PC-3 (cell line): Measurements from ENCODE around the gene USP21. TPM values are rescaled to one million over a fixed set of nuclear protein-coding genes. Genes with fewer than 3 reads are reported as not detected.

Source experiments
- ATAC-seq: fragments of 200-7000 bp; cut with Tn5 transposase; 2 replicates; pipeline ENCODE4 v1.9.1; 2020; ENCODE audit warnings: mild to moderate bottlenecking, moderate library complexity
- BruUV-seq: library from RNA; stranded (reverse); fragments of 400-500 nt; replicated peaks from 2 replicates; lab custom pipeline; 2021; lab: Mats Ljungman, UMichigan
- CTCF ChIA-PET: fragments of 300-600 bp; sonication (Branson Sonifier 250); formaldehyde crosslinking; loops from one replicate; lab custom pipeline; 2022; ENCODE audit warnings: antibody characterized with exemption; lab: Charles Lee
- POLR2A ChIA-PET: fragments of 300-600 bp; sonication (Branson Sonifier 250); formaldehyde crosslinking; loops from one replicate; lab custom pipeline; 2022; ENCODE audit warnings: antibody characterized with exemption; ENCODE audit not compliant: unreplicated experiment; lab: Charles Lee
- DNase-seq: peaks from one replicate; pipeline ENCODE4 v3.0.0-alpha.2; 2015
- H2AFZ ChIP-seq: fragments of 300-600 bp; sonication (generic); 2 replicates; pipeline ENCODE4 v1.6.0; 2016; ENCODE audit warnings: antibody characterized with exemption, low read length
- H3F3A ChIP-seq: fragments of 300-600 bp; sonication (generic); one replicate; pipeline ENCODE4 v1.6.0; 2017; ENCODE audit warnings: antibody characterized with exemption, low read length, control low read depth, mild to moderate bottlenecking; ENCODE audit not compliant: unreplicated experiment
- H3K27ac ChIP-seq: fragments of 300-600 bp; sonication (generic); 2 replicates; pipeline ENCODE4 v1.5.1; 2016; ENCODE audit warnings: mild to moderate bottlenecking, low read length
- H3K27me3 ChIP-seq: fragments of 300-600 bp; sonication (generic); 2 replicates; pipeline ENCODE4 v1.6.1; 2016; ENCODE audit warnings: low read length, mixed read lengths
- H3K36me3 ChIP-seq: fragments of 300-600 bp; sonication (generic); 2 replicates; pipeline ENCODE4 v1.6.1; 2016; ENCODE audit warnings: low read depth, mixed run types, low read length, mixed read lengths
- H3K4me1 ChIP-seq: fragments of 300-600 bp; sonication (generic); 2 replicates; pipeline ENCODE4 v1.5.1; 2016; ENCODE audit warnings: low read length; ENCODE audit not compliant: insufficient read depth
- H3K4me2 ChIP-seq: fragments of 300-600 bp; sonication (generic); 2 replicates; pipeline ENCODE4 v1.6.0; 2016; ENCODE audit warnings: low read length
- H3K4me3 ChIP-seq: fragments of 300-600 bp; sonication (generic); 2 replicates; pipeline ENCODE4 v1.5.1; 2016; ENCODE audit warnings: mild to moderate bottlenecking, low read length, mixed read lengths
- H3K79me2 ChIP-seq: fragments of 300-600 bp; sonication (generic); 2 replicates; pipeline ENCODE4 v1.6.1; 2017; ENCODE audit warnings: low read length, mixed read lengths
- H3K9ac ChIP-seq: fragments of 300-600 bp; sonication (generic); 2 replicates; pipeline ENCODE4 v1.6.0; 2016; ENCODE audit warnings: mild to moderate bottlenecking, low read length
- H3K9me2 ChIP-seq: fragments of 300-600 bp; sonication (generic); replicated peaks from 2 replicates; pipeline ENCODE4 v1.6.1; 2016; ENCODE audit warnings: mixed run types, low read length, mixed read lengths
- H3K9me3 ChIP-seq: fragments of 300-600 bp; sonication (generic); 2 replicates; pipeline ENCODE4 v1.6.1; 2016; ENCODE audit warnings: low read length, mixed read lengths
- H4K20me1 ChIP-seq: fragments of 300-600 bp; sonication (generic); 2 replicates; pipeline ENCODE4 v1.6.1; 2016; ENCODE audit warnings: low read length, mixed read lengths
- EZH2 ChIP-seq: fragments of 300-600 bp; sonication (generic); IDR thresholded peaks from one replicate; pipeline ENCODE4 v1.6.1; 2017; ENCODE audit warnings: antibody characterized with exemption, mild to moderate bottlenecking, low read length; ENCODE audit not compliant: unreplicated experiment
- EZH2phosphoT487 ChIP-seq: fragments of 300-600 bp; sonication (generic); IDR thresholded peaks from 2 replicates; pipeline ENCODE4 v1.6.1; 2018; ENCODE audit warnings: mild to moderate bottlenecking, antibody characterized with exemption, low read length, borderline replicate concordance
- intact Hi-C: fragments of 100-400 bp; cut with micrococcal nuclease; formaldehyde crosslinking; loops from 2 replicates; pipeline ENCODE4 v1.9.0; 2023
- total RNA-seq: library from RNA; depleted of rRNA; stranded (reverse); fragments of >200 nt; gene quantifications from 2 replicates; pipeline ENCODE4 v1.2.3, GENCODE V29; 2014; rRNA removed
- TF ChIP-seq, protein P1 (sequence below): fragments of 300-600 bp; sonication (generic); conservative IDR thresholded peaks from 2 replicates; pipeline ENCODE4 v1.5.1; 2017; ENCODE audit warnings: antibody characterized with exemption, low read depth, mild to moderate bottlenecking, low read length

USP21 gene
- total RNA-seq, 1 experiment from 2014 or later = 20.6 TPM

DNA sequence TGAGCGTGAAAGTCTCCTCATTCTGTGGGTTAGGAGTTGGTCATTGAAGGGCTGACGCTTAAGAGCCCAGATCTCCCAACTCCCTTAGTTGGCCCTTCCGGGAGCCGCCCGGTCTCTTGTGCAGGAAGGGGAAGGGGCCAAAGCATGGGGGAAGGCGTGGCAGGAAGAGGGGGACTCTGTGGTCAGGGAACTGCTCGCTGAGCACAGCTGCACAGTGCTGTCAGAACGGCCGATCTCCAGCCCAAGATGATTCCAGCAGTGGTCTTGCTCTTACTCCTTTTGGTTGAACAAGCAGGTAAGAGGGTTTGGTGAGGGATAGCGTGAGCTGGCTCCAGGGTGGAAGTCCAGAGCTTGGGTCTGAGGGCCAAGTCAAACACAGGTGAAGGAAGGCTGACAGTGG is 55.8 kb downstream of the USP21 start, which contains the start of gene FCER1G:
FCER1G (plus strand) TSS at position 220 of the 400 bp plus-strand sequence; CDS start at position 247, 27 bp downstream.
- ATAC-seq (no peak), DNase-seq (no peak)
- no peaks in the 10 kb centered on the region for H3K9me3 ChIP-seq
- no peak within 1 kb of the TSS for H2AFZ ChIP-seq
- H3K4me3 ChIP-seq = no peak within 1 kb of the TSS
- no TSS peak for BruUV-seq
- no peak within 1 kb of the TSS for H3K27ac ChIP-seq
- CTCF ChIA-PET = no interaction called here
- H3K4me2 ChIP-seq = no peak within 1 kb of the TSS
- H3K9me2 ChIP-seq = no peaks in the 10 kb centered on the region
- no peak within 1 kb of the TSS for H3K9ac ChIP-seq
- no peaks in the 10 kb centered on the region for H3K4me1 ChIP-seq
- H3K79me2 ChIP-seq = no peaks in the 10 kb centered on the region
- H3K36me3 ChIP-seq = peaks cover 45% of the 10 kb centered on the region
- no peaks in the 10 kb centered on the region for H3F3A ChIP-seq
- TF ChIP-seq, protein P1, sequence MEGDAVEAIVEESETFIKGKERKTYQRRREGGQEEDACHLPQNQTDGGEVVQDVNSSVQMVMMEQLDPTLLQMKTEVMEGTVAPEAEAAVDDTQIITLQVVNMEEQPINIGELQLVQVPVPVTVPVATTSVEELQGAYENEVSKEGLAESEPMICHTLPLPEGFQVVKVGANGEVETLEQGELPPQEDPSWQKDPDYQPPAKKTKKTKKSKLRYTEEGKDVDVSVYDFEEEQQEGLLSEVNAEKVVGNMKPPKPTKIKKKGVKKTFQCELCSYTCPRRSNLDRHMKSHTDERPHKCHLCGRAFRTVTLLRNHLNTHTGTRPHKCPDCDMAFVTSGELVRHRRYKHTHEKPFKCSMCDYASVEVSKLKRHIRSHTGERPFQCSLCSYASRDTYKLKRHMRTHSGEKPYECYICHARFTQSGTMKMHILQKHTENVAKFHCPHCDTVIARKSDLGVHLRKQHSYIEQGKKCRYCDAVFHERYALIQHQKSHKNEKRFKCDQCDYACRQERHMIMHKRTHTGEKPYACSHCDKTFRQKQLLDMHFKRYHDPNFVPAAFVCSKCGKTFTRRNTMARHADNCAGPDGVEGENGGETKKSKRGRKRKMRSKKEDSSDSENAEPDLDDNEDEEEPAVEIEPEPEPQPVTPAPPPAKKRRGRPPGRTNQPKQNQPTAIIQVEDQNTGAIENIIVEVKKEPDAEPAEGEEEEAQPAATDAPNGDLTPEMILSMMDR = no peak
- TF ChIP-seq EZH2 = no peak
- TF ChIP-seq EZH2phosphoT487 = no peak
- POLR2A ChIA-PET = no interaction called here
- intact Hi-C loops = no loop called here
- H3K27me3 ChIP-seq = no peaks in the 10 kb centered on the region
- H4K20me1 ChIP-seq = no peaks in the 10 kb centered on the region

Other genes starting within 250 kb of the USP21 start
- gene ITLN2, start 204.7 kb upstream of the USP21 start, total RNA-seq = not detected in 2 replicates
- gene F11R, start 138.3 kb upstream of the USP21 start, total RNA-seq = 69.2 and 81.5 TPM in 2 replicates
- gene TSTD1, start 120.5 kb upstream of the USP21 start, total RNA-seq = 10.2 and 16.5 TPM in 2 replicates
- gene USF1, start 113.5 kb upstream of the USP21 start, total RNA-seq = 111 and 113 TPM in 2 replicates
- gene ARHGAP30, start 89.6 kb upstream of the USP21 start, total RNA-seq = 0.12 and 0.55 TPM in 2 replicates
- 6.8 and 7.0 TPM in 2 replicates for gene NECTIN4, start 69.9 kb upstream of the USP21 start, total RNA-seq
- gene KLHDC9, start 61.1 kb upstream of the USP21 start, total RNA-seq = 3.2 and 3.3 TPM in 2 replicates
- 174 and 197 TPM in 2 replicates for gene PFDN2, start 41.5 kb upstream of the USP21 start, total RNA-seq
- 18.1 and 27.0 TPM in 2 replicates for gene NIT1, start 41.4 kb upstream of the USP21 start, total RNA-seq
- 23.4 and 39.2 TPM in 2 replicates for gene DEDD, start 26.8 kb upstream of the USP21 start, total RNA-seq
- 84.6 and 113 TPM in 2 replicates for gene UFC1, start 5.5 kb upstream of the USP21 start, total RNA-seq
- 21.8 and 22.9 TPM in 2 replicates for gene PPOX, start 6.9 kb downstream of the USP21 start, total RNA-seq
- gene B4GALT3, start 18.0 kb downstream of the USP21 start, total RNA-seq = 76.9 and 85.4 TPM in 2 replicates
- 0.52 TPM in 1 of 2 replicates, not detected in the other for gene ADAMTS4, start 39.6 kb downstream of the USP21 start, total RNA-seq
- 168 TPM in 2 replicates for gene NDUFS2, start 42.9 kb downstream of the USP21 start, total RNA-seq
- gene FCER1G, start 55.8 kb downstream of the USP21 start, total RNA-seq = not detected in 2 replicates
- not detected in 2 replicates for gene APOA2, start 64.1 kb downstream of the USP21 start, total RNA-seq
- gene TOMM40L, start 66.6 kb downstream of the USP21 start, total RNA-seq = 23.2 and 26.1 TPM in 2 replicates
- gene NR1I3, start 78.7 kb downstream of the USP21 start, total RNA-seq = not detected in 2 replicates
- 0.07 TPM in 1 of 2 replicates, not detected in the other for gene PCP4L1, start 99.2 kb downstream of the USP21 start, total RNA-seq
- 0.18 TPM in 1 of 2 replicates, not detected in the other for gene MPZ, start 150.5 kb downstream of the USP21 start, total RNA-seq
- gene SDHC, start 154.9 kb downstream of the USP21 start, total RNA-seq = 26.1 and 30.1 TPM in 2 replicates
- not detected in 2 replicates for gene CFAP126, start 208.4 kb downstream of the USP21 start, total RNA-seq